Liver (tissue), 9 donors: ENCODE results near the gene FRAS1. TPM values are rescaled to one million over a fixed set of nuclear protein-coding genes. Genes with fewer than 3 reads are reported as not detected.
"Not testable (repeated sequence)": the region's sequence is repeated elsewhere in the genome, so short reads cannot be mapped to it uniquely, and the experiment has no call there.

ENCODE experiments used
- DNase-seq: peaks from one replicate; pipeline ENCODE4 v3.0.0-alpha.2; 2017; ENCODE audit warnings: low spot score
- H3K27ac ChIP-seq, 2 donors: one replicate each; pipeline ENCODE4 v1.7.0; 2013; ENCODE audit warnings: inconsistent platforms in 2 of 2, low read length in 2 of 2, control low read depth in 1 of 2, low read depth in 1 of 2, mild to moderate bottlenecking in 1 of 2
- H3K27me3 ChIP-seq, 4 donors: one replicate each; pipeline versions ENCODE4 v1.6.1 to v1.7.0; 2013; ENCODE audit warnings: low read length in 3 of 4, inconsistent platforms in 1 of 4, mild to moderate bottlenecking in 1 of 4, moderate library complexity in 1 of 4; ENCODE audit not compliant: control insufficient read depth in 4 of 4, insufficient read depth in 4 of 4
- H3K36me3 ChIP-seq, 4 donors: one replicate each; pipeline versions ENCODE4 v1.6.1 to v1.7.0; 2013; ENCODE audit warnings: low read length in 3 of 4, mild to moderate bottlenecking in 3 of 4, low read depth in 1 of 4, moderate library complexity in 1 of 4; ENCODE audit not compliant: control insufficient read depth in 4 of 4, insufficient read depth in 3 of 4
- H3K4me1 ChIP-seq, 4 donors: one replicate each; pipeline versions ENCODE4 v1.6.1 to v1.7.0; 2013; ENCODE audit warnings: low read length in 3 of 4, mild to moderate bottlenecking in 3 of 4, moderate library complexity in 1 of 4; ENCODE audit not compliant: control insufficient read depth in 4 of 4, insufficient read depth in 4 of 4
- H3K4me3 ChIP-seq, 3 donors: one replicate each; pipeline versions ENCODE4 v1.6.1 to v1.7.0; 2013; ENCODE audit warnings: low read length in 3 of 3, control low read depth in 1 of 3, low read depth in 1 of 3, mild to moderate bottlenecking in 1 of 3
- H3K9ac ChIP-seq, 2 donors: one replicate each; pipeline ENCODE4 v1.7.0; 2013; ENCODE audit warnings: low read length in 2 of 2, mild to moderate bottlenecking in 2 of 2, moderate library complexity in 2 of 2, control low read depth in 1 of 2, low read depth in 1 of 2
- H3K9me3 ChIP-seq, 4 donors: one replicate each; pipeline versions ENCODE4 v1.6.1 to v1.7.0; 2013; ENCODE audit warnings: low read length in 3 of 4; ENCODE audit not compliant: control insufficient read depth in 4 of 4
- EGR1 ChIP-seq, 2 donors: IDR thresholded peaks; 2 replicates each; pipeline ENCODE4 v1.6.1; 2016 to 2018; ENCODE audit warnings: antibody characterized with exemption in 2 of 2, low read depth in 2 of 2
- FOXA1 ChIP-seq: IDR thresholded peaks from 2 replicates; pipeline ENCODE4 v1.6.1; 2016; ENCODE audit warnings: antibody characterized with exemption
- FOXA2 ChIP-seq: IDR thresholded peaks from 2 replicates; pipeline ENCODE4 v1.6.1; 2016; ENCODE audit warnings: antibody characterized with exemption
- GABPA ChIP-seq, 2 donors: IDR thresholded peaks in 1 of 2; conservative IDR thresholded peaks in 1 of 2; 2 replicates each; pipeline ENCODE4 v1.6.1; 2016; ENCODE audit warnings: antibody characterized with exemption in 2 of 2, mild to moderate bottlenecking in 1 of 2, moderate library complexity in 1 of 2
- HNF4A ChIP-seq, 2 donors: conservative IDR thresholded peaks; 2 replicates each; pipeline ENCODE4 v1.6.1; 2016; ENCODE audit warnings: antibody characterized with exemption in 2 of 2, mild to moderate bottlenecking in 2 of 2
- HNF4G ChIP-seq: IDR thresholded peaks from 2 replicates; pipeline ENCODE4 v1.6.1; 2016; ENCODE audit warnings: antibody characterized with exemption
- JUND ChIP-seq, 2 donors: IDR thresholded peaks; 2 replicates each; pipeline ENCODE4 v1.6.1; 2016; ENCODE audit warnings: antibody characterized with exemption in 2 of 2
- NR2F2 ChIP-seq: IDR thresholded peaks from 2 replicates; pipeline ENCODE4 v1.6.1; 2016; ENCODE audit warnings: antibody characterized with exemption
- RAD21 ChIP-seq, 2 donors: IDR thresholded peaks; 2 replicates each; pipeline ENCODE4 v1.6.1; 2016; ENCODE audit warnings: antibody characterized with exemption in 2 of 2, mild to moderate bottlenecking in 2 of 2
- RXRA ChIP-seq, 2 donors: IDR thresholded peaks; 2 replicates each; pipeline ENCODE4 v1.6.1; 2017 to 2018; ENCODE audit warnings: antibody characterized with exemption in 2 of 2, mild to moderate bottlenecking in 1 of 2
- SP1 ChIP-seq: IDR thresholded peaks from 2 replicates; pipeline ENCODE4 v1.6.1; 2018; ENCODE audit warnings: antibody characterized with exemption, mild to moderate bottlenecking
- TAF1 ChIP-seq: conservative IDR thresholded peaks from 2 replicates; pipeline ENCODE4 v1.6.1; 2016; ENCODE audit warnings: antibody characterized with exemption, mild to moderate bottlenecking
- YY1 ChIP-seq: IDR thresholded peaks from 2 replicates; pipeline ENCODE4 v1.6.1; 2016; ENCODE audit warnings: antibody characterized with exemption, mild to moderate bottlenecking
- WGBS: extraction: QIAGEN DNeasy Blood & Tissue Kit; methylation state at CpG from one replicate; pipeline ENCODE4 v1.1.7; 2013; 5-methylcytosine and 5-hydroxymethylcytosine counted together
- polyA plus RNA-seq, 2 donors: library from polyadenylated mRNA; stranded (reverse) in 1 of 2; unstranded in 1 of 2; fragments of 200-250 nt in 1 of 2; fragments of >200 nt in 1 of 2; fragmentation: Nextera tagmentation in 1 of 2; extraction: Ambion mirVana in 1 of 2; gene quantifications; one replicate each; pipeline versions ENCODE4 v1.2.1 to v1.2.3, GENCODE V29; 2013 to 2015
- total RNA-seq, 2 donors: library from RNA; depleted of rRNA; stranded (reverse); fragments of >200 nt; gene quantifications; one replicate each; pipeline ENCODE4 v1.2.3, GENCODE V29; 2014
- TF ChIP-seq, protein P1 (sequence below): IDR thresholded peaks from 2 replicates; pipeline ENCODE4 v1.6.1; 2016; ENCODE audit warnings: antibody characterized with exemption
- TF ChIP-seq, protein P2 (sequence below): IDR thresholded peaks from 2 replicates; pipeline ENCODE4 v1.6.1; 2016; ENCODE audit warnings: antibody characterized with exemption
- TF ChIP-seq, protein P3 (sequence below): IDR thresholded peaks from 2 replicates; pipeline ENCODE4 v1.6.1; 2016; ENCODE audit warnings: antibody characterized with exemption, mild to moderate bottlenecking
- TF ChIP-seq, protein P4 (sequence below): fragments of 150-350 bp; IDR thresholded peaks from 2 replicates; pipeline ENCODE4 v1.5.1; 2017; ENCODE audit warnings: improper control_type of control experiment, low read depth, low read length; ENCODE audit not compliant: missing input control
- TF ChIP-seq, protein P5 (sequence below): IDR thresholded peaks from 2 replicates; pipeline ENCODE4 v1.6.1; 2016; ENCODE audit warnings: antibody characterized with exemption
- donor health status: healthy.
- donor health status: healthy.
- donor health status: healthy.
- donor health status: healthy.
- donor health status: healthy.

The FRAS1 gene
- total and polyA plus RNA-seq, 4 donors, result 0.08 to 6.0 (median 1.1) TPM

DNA sequence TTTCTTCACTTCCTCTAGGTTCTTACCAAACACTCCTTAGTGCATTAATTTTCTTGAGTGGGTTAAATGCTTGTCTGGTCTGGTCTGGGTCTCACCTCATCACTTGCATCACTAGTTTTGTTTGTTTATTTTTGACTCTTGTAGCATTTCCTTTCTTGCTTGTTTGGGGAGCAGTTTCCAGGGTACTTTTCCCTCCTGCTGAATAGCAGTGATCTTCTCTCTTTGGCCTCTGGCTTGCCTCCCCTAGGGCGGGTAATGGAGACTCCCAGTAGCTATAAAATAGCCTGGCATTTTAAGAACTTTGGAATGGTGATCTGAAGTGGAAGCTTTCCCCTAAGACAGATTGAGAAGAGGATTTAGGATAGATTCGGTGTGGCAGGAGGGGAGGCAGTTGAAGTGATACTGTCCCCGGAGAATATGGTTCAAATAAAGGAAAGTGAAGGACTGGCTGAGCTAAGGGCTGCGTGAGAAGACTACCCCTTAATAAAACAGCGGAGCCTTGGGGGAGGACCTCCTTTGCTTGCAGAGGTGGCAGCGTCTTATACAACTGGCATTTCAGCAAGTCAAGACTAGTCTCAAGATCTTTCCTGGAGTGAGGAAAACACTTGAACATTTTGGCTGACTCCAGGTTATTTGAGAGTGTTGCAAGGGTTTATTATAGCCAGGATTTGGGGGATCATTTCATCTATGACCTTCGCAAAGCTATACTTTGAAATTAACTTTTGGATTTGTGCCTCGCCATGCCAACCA, 190.6 kb downstream of the FRAS1 start:
- Histone ChIP-seq H3K27me3 (no peaks in the 10 kb centered on the region), H3K27ac (no peak overlapping the region), H3K4me1 (no peaks in the 10 kb centered on the region), H3K36me3 (no peaks in the 10 kb centered on the region), H3K4me3 (no peak overlapping the region), H3K9me3 (no peaks in the 10 kb centered on the region), H3K9ac (no peak overlapping the region)
- TF ChIP-seq FOXA2 (no peak), RAD21 (IDR thresholded peaks at IDR 0.05) (no peak), HNF4A (conservative IDR thresholded peaks at IDR 0.05) (no peak)
- TF ChIP-seq, protein P1, sequence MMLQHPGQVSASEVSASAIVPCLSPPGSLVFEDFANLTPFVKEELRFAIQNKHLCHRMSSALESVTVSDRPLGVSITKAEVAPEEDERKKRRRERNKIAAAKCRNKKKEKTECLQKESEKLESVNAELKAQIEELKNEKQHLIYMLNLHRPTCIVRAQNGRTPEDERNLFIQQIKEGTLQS, result no peak
- 84% methylated on average over 8 of the region's 8 CpGs for WGBS
- no peak for DNase-seq

DNA sequence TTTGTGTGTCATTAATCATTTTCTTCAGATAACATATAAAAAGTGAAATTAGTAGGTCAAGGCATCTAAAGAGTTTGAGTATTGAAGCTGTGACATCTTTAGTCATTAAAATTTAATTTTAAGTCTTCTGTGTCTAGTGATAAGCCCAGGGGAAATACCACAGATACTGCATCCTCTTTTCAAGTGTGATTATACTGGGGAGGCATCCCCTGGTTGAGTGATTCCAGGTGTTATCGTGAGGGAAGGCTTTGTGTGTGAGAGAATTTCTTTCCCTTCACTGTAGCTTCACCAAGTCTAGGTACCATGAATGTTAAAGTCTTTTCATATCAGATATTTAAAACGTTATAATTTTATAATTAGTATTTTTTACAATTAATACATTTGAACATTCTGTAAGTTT, 193.4 kb downstream of the FRAS1 start:
- no peak for DNase-seq
- no peak overlapping the region for H3K9ac ChIP-seq
- peaks cover 0 to 4% (median 1%) of the 10 kb centered on the region in 4 donors for H3K9me3 ChIP-seq
- WGBS, result 69% methylated on average over 2 of the region's 2 CpGs
- H3K36me3 ChIP-seq, result no peaks in the 10 kb centered on the region
- H3K27me3 ChIP-seq, result no peaks in the 10 kb centered on the region
- H3K4me3 ChIP-seq, result no peak overlapping the region
- H3K4me1 ChIP-seq, result no peaks in the 10 kb centered on the region
- TF ChIP-seq, protein P2, sequence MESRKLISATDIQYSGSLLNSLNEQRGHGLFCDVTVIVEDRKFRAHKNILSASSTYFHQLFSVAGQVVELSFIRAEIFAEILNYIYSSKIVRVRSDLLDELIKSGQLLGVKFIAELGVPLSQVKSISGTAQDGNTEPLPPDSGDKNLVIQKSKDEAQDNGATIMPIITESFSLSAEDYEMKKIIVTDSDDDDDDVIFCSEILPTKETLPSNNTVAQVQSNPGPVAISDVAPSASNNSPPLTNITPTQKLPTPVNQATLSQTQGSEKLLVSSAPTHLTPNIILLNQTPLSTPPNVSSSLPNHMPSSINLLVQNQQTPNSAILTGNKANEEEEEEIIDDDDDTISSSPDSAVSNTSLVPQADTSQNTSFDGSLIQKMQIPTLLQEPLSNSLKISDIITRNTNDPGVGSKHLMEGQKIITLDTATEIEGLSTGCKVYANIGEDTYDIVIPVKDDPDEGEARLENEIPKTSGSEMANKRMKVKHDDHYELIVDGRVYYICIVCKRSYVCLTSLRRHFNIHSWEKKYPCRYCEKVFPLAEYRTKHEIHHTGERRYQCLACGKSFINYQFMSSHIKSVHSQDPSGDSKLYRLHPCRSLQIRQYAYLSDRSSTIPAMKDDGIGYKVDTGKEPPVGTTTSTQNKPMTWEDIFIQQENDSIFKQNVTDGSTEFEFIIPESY, result no peak
- TF ChIP-seq TAF1 (no peak), SP1 (no peak), HNF4G (no peak), RXRA (IDR thresholded peaks at IDR 0.05) (no peak), GABPA (IDR thresholded peaks at IDR 0.05 in 1 of 2, conservative IDR thresholded peaks at IDR 0.05 in 1 of 2) (no peak), EGR1 (IDR thresholded peaks at IDR 0.05; ENCODE audit: low read depth in 2 of 2) (no peak), NR2F2 (no peak), RAD21 (IDR thresholded peaks at IDR 0.05) (no peak), JUND (IDR thresholded peaks at IDR 0.05) (no peak), FOXA2 (no peak), HNF4A (conservative IDR thresholded peaks at IDR 0.05) (no peak), FOXA1 (no peak), YY1 (no peak)
- TF ChIP-seq, protein P3, sequence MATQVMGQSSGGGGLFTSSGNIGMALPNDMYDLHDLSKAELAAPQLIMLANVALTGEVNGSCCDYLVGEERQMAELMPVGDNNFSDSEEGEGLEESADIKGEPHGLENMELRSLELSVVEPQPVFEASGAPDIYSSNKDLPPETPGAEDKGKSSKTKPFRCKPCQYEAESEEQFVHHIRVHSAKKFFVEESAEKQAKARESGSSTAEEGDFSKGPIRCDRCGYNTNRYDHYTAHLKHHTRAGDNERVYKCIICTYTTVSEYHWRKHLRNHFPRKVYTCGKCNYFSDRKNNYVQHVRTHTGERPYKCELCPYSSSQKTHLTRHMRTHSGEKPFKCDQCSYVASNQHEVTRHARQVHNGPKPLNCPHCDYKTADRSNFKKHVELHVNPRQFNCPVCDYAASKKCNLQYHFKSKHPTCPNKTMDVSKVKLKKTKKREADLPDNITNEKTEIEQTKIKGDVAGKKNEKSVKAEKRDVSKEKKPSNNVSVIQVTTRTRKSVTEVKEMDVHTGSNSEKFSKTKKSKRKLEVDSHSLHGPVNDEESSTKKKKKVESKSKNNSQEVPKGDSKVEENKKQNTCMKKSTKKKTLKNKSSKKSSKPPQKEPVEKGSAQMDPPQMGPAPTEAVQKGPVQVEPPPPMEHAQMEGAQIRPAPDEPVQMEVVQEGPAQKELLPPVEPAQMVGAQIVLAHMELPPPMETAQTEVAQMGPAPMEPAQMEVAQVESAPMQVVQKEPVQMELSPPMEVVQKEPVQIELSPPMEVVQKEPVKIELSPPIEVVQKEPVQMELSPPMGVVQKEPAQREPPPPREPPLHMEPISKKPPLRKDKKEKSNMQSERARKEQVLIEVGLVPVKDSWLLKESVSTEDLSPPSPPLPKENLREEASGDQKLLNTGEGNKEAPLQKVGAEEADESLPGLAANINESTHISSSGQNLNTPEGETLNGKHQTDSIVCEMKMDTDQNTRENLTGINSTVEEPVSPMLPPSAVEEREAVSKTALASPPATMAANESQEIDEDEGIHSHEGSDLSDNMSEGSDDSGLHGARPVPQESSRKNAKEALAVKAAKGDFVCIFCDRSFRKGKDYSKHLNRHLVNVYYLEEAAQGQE, result no peak
- TF ChIP-seq, protein P4, sequence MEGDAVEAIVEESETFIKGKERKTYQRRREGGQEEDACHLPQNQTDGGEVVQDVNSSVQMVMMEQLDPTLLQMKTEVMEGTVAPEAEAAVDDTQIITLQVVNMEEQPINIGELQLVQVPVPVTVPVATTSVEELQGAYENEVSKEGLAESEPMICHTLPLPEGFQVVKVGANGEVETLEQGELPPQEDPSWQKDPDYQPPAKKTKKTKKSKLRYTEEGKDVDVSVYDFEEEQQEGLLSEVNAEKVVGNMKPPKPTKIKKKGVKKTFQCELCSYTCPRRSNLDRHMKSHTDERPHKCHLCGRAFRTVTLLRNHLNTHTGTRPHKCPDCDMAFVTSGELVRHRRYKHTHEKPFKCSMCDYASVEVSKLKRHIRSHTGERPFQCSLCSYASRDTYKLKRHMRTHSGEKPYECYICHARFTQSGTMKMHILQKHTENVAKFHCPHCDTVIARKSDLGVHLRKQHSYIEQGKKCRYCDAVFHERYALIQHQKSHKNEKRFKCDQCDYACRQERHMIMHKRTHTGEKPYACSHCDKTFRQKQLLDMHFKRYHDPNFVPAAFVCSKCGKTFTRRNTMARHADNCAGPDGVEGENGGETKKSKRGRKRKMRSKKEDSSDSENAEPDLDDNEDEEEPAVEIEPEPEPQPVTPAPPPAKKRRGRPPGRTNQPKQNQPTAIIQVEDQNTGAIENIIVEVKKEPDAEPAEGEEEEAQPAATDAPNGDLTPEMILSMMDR, result no peak
- TF ChIP-seq, protein P5, sequence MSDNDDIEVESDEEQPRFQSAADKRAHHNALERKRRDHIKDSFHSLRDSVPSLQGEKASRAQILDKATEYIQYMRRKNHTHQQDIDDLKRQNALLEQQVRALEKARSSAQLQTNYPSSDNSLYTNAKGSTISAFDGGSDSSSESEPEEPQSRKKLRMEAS, result no peak
- TF ChIP-seq, protein P1, result no peak
- no peak overlapping the region for H3K27ac ChIP-seq

DNA sequence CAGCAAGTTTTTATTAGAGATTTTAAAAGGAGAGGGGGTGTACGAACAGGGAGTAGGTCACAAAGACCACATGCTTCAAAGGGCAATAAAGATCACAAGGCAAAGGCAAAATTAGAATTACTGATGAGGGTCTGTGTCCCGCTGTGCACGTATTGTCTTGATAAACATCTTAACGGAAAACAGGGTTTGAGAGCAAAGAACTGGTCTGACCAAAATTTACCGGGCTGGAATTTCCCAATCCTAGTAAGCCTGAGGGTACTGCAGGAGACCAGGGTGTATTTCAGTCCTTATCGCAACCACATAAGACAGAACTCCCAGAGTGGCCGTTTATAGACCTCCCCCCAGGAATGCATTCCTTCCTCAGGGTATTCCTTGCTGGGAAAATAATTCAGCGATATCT, 195.7 kb downstream of the FRAS1 start:
- not testable (repeated sequence) for H3K36me3 ChIP-seq, H3K9me3 ChIP-seq, H3K4me3 ChIP-seq, H3K4me1 ChIP-seq, H3K9ac ChIP-seq, H3K27me3 ChIP-seq, H3K27ac ChIP-seq, DNase-seq
- 88% methylated on average over 8 of the region's 8 CpGs for WGBS
